Measurements from ENCODE around the gene LDB3.
A peak's percentile ranks its signal among the peaks of the same experiment; 100 is the strongest.
"Not testable (repeated sequence)": the region's sequence is repeated elsewhere in the genome, so short reads cannot be mapped to it uniquely, and the experiment has no call there.

LDB3 gene

GRCh38 chr10:86668297-86669165 is at the start of gene LDB3:
Gene LDB3, plus strand, starts transcription at chr10:86668511. Its CDS starts 181 bp downstream, at chr10:86668692.
- intact Hi-C loops (cut with DNase I) = no loop called here
- peak in 3 of 42 donors; percentile 31 to 58 (median 48) for DNase-seq

- DNase-seq = no peak
- intact Hi-C loops (cut with DNase I) = no loop called here
These were observed 40.0 kb upstream of the LDB3 start for GRCh38 chr10:86628311-86628710.

- no peak for DNase-seq
- intact Hi-C loops (cut with DNase I) = no loop called here
These were observed 38.2 kb upstream of the LDB3 start for GRCh38 chr10:86630079-86630478.

- intact Hi-C loops (cut with DNase I) = no loop called here
- DNase-seq = peak in 25 of 42 donors; percentile 23 to 66 (median 42)
These were observed 36.1 kb upstream of the LDB3 start for GRCh38 chr10:86632009-86632800.

- intact Hi-C loops (cut with DNase I) = no loop called here
- no peak for DNase-seq
These were observed 35.4 kb upstream of the LDB3 start for GRCh38 chr10:86632951-86633350.

GRCh38 chr10:86635402-86635801 is 32.9 kb upstream of the LDB3 start:
- intact Hi-C loops (cut with DNase I) = no loop called here
- DNase-seq = peak in 1 of 42 donors; percentile 33

GRCh38 chr10:86636311-86636710 is 32.0 kb upstream of the LDB3 start:
- no peak for DNase-seq
- intact Hi-C loops (cut with DNase I) = no loop called here

GRCh38 chr10:86642021-86642420 is 26.3 kb upstream of the LDB3 start:
- intact Hi-C loops (cut with DNase I) = no loop called here

GRCh38 chr10:86642499-86642898 is 25.8 kb upstream of the LDB3 start:
- intact Hi-C loops (cut with DNase I) = no loop called here

More at GRCh38 chr10:86642021-86642420, 26.3 kb upstream of the LDB3 start:
- DNase-seq = peak in 2 of 42 donors; percentile 37 to 40

GRCh38 chr10:86644152-86644793 is 24.0 kb upstream of the LDB3 start:
- intact Hi-C loops (cut with DNase I) = no loop called here
- peak in 2 of 42 donors; percentile 13 to 41 for DNase-seq

More at GRCh38 chr10:86642499-86642898, 25.8 kb upstream of the LDB3 start:
- peak in 3 of 42 donors; percentile 30 to 45 (median 38) for DNase-seq

- peak in 2 of 42 donors; percentile 6 to 12 for DNase-seq
- intact Hi-C loops (cut with DNase I) = no loop called here
These were observed 23.4 kb upstream of the LDB3 start for GRCh38 chr10:86644794-86645445.

- DNase-seq = peak in 2 of 42 donors; percentile 6 to 21
- intact Hi-C loops (cut with DNase I) = not testable (repeated sequence)
These were observed 22.6 kb upstream of the LDB3 start for GRCh38 chr10:86645621-86646165.

- intact Hi-C loops (cut with DNase I) = no loop called here
- DNase-seq = peak in 3 of 42 donors; percentile 5 to 36 (median 12)
These were observed 21.8 kb upstream of the LDB3 start for GRCh38 chr10:86646532-86646931.

GRCh38 chr10:86646933-86647332 is 21.4 kb upstream of the LDB3 start:
- intact Hi-C loops (cut with DNase I) = no loop called here
- peak in 2 of 42 donors; percentile 7 to 8 for DNase-seq

GRCh38 chr10:86647773-86648703 is 20.3 kb upstream of the LDB3 start:
- intact Hi-C loops (cut with DNase I) = no loop called here
- DNase-seq = peak in 9 of 42 donors; percentile 3 to 26 (median 9)

- peak in 9 of 42 donors; percentile 2 to 25 (median 12) for DNase-seq
- intact Hi-C loops (cut with DNase I) = no loop called here
These were observed 19.4 kb upstream of the LDB3 start for GRCh38 chr10:86648704-86649427.
